SJSA1 (cell line): ENCODE measurements around the gene FEV. TPM values are rescaled to one million over a fixed set of nuclear protein-coding genes. Genes with fewer than 3 reads are reported as not detected.

Experiments used
- DNase-seq, 2 experiments: peaks; one replicate each; pipeline ENCODE4 v3.0.0-alpha.2; 2015 to 2020; ENCODE audit warnings: low spot score in 2 of 2, low read depth in 1 of 2
- H3K27ac ChIP-seq: fragments of 250-450 bp; sonication (Bioruptor Pico); 2 replicates; pipeline ENCODE4 v1.5.1; 2020; ENCODE audit warnings: mild to moderate bottlenecking, moderate library complexity
- H3K27me3 ChIP-seq: fragments of 250-450 bp; sonication (Bioruptor Pico); replicated peaks from 2 replicates; pipeline ENCODE4 v1.5.1; 2020; ENCODE audit warnings: mild to moderate bottlenecking, moderate library complexity
- H3K36me3 ChIP-seq: fragments of 250-450 bp; sonication (Bioruptor Pico); 2 replicates; pipeline ENCODE4 v1.5.1; 2020; ENCODE audit warnings: mild to moderate bottlenecking
- H3K4me1 ChIP-seq: fragments of 250-450 bp; sonication (Bioruptor Pico); replicated peaks from 2 replicates; pipeline ENCODE4 v1.6.1; 2021; ENCODE audit warnings: mild to moderate bottlenecking
- H3K4me3 ChIP-seq: fragments of 250-450 bp; sonication (Bioruptor Pico); 2 replicates; pipeline ENCODE4 v1.5.1; 2020; ENCODE audit warnings: mild to moderate bottlenecking
- H3K9me3 ChIP-seq: fragments of 250-450 bp; sonication (Bioruptor Pico); replicated peaks from 2 replicates; pipeline ENCODE4 v1.5.1; 2020; ENCODE audit warnings: mild to moderate bottlenecking
- total RNA-seq: library from RNA; depleted of rRNA; stranded (reverse); fragments of >200 nt; shearing (Covaris generic); gene quantifications from 2 replicates; pipeline ENCODE4 v1.2.3, GENCODE V29; 2014

FEV gene
- total RNA-seq, 1 experiment from 2014 or later = not detected

DNA sequence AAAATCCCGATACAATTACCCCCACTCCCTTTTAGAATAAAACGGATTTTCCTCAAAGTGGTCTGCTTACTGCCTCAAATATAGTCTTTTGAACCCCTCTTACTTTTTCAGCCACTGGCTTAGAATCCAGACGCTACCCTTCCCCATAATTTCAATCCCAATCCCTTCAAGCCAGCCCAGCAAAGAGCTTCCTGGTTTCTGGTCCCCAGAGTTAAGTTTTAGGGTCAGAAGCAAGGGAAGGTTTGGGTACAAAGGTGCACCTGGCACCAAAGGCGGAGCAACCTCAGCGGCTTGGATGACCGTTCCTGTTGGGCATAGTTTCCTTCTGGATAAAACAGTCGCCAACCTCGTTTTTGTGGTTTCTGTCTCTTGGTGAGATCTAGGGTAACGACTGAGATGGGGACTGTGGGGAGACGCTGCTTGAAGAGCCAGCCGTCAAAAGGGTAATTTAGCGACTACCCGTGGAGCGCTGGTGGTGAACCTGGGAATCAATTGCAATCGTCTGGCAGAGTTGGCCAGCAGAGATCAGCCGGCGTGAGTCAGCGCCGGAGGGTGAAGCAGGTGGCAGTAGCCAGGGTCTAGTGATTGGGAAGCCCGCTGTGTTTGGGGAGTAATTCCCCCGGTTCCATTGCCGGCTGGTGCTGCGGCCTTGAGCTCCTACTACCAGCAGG is 1.6 kb downstream of the FEV start:
- peaks cover 7% of the 10 kb centered on the region for H3K4me1 ChIP-seq
- DNase-seq = no peak
- H3K27ac ChIP-seq = no peak overlapping the region
- H3K36me3 ChIP-seq = no peaks in the 10 kb centered on the region
- H3K27me3 ChIP-seq = peaks cover 79% of the 10 kb centered on the region
- no peak overlapping the region for H3K4me3 ChIP-seq
- no peaks in the 10 kb centered on the region for H3K9me3 ChIP-seq

DNA sequence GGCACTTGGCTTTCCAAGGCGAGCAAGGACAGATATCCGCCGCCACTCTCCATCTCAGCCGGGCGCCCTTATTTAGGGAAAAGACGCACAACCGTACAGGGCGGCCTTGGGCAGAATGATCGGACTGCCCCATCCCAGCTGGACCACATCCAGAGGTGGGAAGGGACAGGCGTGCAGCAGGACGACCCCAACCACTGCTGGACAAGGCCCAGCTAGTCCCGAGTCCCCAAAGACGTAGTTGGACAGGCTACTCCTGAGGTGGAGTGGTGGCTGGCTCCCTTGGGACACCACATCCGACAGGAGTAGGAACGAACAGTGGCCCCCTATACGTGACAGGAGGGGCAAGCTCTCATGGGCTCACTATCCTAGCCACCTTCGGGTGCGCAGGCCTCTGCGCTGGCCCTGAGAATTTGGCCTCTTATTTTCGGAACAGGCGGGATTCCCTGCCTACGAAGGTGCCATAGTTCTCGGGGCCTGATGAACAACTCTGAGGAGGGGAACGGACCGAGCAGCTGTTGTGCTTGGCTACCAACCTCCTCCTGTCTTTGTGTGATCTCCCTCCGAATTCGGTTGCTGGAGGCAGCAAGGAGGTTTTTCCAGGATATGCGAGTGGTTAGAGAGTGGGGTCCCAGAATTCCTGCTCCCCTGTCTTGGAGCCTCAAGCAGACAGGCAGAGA is 2.3 kb downstream of the FEV start:
- DNase-seq = no peak
- Histone ChIP-seq H3K4me1 (peaks cover 7% of the 10 kb centered on the region), H3K9me3 (no peaks in the 10 kb centered on the region), H3K36me3 (no peaks in the 10 kb centered on the region), H3K27ac (no peak overlapping the region), H3K4me3 (no peak overlapping the region), H3K27me3 (peaks cover 72% of the 10 kb centered on the region)

DNA sequence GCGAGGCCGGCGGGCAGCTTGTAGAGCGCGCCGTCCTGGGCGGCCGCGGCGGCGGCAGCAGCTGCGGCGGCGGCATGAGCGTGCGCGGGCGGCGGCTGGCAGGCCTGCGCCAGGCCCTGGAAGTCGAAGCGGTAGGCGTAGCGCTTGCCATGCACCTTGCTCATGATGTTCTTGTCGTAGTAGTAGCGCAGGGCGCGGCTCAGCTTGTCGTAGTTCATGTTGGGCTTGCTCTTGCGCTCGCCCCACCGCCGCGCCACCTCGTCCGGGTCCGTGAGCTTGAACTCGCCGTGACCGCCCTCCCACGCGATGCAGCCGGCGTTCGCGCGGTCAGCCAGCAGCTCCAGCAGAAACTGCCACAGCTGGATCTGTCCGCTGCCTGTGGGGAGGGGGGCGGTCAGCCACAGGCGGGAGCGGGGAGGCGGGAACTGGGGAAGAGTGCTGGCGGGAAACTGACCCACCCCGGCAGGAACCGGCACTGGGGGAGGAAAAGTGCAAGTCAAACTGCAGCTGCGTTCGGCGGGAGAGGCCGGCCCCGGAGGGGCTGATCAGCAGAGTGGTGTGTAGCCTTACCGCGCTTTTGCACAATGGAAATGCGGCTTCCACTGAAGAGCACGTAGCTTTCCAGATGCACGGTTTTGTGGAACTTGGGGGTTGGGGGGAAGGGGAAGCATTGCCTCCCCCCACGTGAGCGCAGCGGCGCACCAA is 3.0 kb downstream of the FEV start:
- Histone ChIP-seq H3K27ac (no peak overlapping the region), H3K36me3 (no peaks in the 10 kb centered on the region), H3K27me3 (peaks cover 70% of the 10 kb centered on the region), H3K9me3 (no peaks in the 10 kb centered on the region), H3K4me3 (no peak overlapping the region), H3K4me1 (peaks cover 7% of the 10 kb centered on the region)
- DNase-seq = no peak

DNA sequence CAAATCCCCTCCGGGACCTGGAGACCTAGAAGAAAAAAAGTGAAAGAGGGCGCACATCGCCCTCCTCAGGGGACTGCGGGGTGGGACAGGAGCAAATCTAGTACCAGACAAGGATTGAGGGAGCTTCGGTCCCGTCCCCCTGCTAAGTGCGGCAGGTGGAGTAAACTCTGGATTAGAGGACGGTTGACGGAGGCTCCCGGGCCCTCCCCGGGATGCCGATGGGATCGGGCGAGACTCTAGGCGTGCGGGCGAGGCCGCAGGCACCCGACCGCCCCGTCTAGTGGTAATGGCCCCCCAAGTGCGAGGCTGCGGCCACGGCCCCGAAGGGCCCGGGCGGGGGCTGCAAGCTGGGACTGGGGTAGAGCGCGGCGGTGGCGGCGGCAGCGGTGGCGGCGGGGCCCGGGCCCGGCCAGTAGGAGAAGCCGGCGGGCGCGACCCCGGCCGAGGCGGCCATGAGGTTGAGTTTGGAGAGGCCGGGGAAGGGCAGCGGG is 3.5 kb downstream of the FEV start:
- H3K9me3 ChIP-seq = no peaks in the 10 kb centered on the region
- H3K27ac ChIP-seq = no peak overlapping the region
- peaks cover 65% of the 10 kb centered on the region for H3K27me3 ChIP-seq
- no peaks in the 10 kb centered on the region for H3K36me3 ChIP-seq
- peaks cover 7% of the 10 kb centered on the region for H3K4me1 ChIP-seq
- no peak for DNase-seq
- H3K4me3 ChIP-seq = no peak overlapping the region

DNA sequence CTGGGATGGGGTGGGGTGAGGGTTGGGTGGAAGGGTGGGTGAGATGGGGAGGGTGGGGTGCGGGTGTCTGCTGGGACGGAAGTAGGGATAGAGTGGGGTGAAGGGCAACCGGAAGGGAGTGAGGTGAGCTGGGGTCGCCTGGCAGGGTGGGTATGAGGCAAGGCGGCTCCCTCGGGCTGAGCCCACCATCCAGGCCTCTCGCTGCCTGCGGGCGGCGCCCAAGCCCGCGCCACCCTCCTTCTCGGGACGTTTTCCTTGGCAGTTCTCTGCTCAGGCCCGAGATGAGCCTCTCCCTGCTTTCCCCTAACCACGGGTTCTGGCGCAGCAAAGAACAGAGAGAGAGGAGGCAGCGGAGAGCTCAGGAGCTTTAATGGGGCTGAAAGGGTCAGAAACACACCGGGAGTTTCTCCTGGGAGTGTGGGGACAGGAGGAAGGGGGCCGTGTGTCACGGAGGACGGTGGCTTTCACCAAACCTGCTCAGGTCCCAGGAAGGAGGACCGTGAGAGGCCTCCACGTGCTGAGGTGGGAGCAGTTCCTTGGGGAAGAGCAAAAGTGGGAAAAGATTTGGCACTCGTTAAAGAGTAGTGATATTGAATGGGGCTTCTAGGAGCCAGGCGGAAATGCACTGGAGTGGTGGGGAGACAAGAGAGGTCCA is 4.1 kb downstream of the FEV start:
- DNase-seq = no peak
- Histone ChIP-seq H3K27me3 (peaks cover 59% of the 10 kb centered on the region), H3K9me3 (no peaks in the 10 kb centered on the region), H3K4me1 (peaks cover 7% of the 10 kb centered on the region), H3K4me3 (no peak overlapping the region), H3K27ac (no peak overlapping the region), H3K36me3 (no peaks in the 10 kb centered on the region)

DNA sequence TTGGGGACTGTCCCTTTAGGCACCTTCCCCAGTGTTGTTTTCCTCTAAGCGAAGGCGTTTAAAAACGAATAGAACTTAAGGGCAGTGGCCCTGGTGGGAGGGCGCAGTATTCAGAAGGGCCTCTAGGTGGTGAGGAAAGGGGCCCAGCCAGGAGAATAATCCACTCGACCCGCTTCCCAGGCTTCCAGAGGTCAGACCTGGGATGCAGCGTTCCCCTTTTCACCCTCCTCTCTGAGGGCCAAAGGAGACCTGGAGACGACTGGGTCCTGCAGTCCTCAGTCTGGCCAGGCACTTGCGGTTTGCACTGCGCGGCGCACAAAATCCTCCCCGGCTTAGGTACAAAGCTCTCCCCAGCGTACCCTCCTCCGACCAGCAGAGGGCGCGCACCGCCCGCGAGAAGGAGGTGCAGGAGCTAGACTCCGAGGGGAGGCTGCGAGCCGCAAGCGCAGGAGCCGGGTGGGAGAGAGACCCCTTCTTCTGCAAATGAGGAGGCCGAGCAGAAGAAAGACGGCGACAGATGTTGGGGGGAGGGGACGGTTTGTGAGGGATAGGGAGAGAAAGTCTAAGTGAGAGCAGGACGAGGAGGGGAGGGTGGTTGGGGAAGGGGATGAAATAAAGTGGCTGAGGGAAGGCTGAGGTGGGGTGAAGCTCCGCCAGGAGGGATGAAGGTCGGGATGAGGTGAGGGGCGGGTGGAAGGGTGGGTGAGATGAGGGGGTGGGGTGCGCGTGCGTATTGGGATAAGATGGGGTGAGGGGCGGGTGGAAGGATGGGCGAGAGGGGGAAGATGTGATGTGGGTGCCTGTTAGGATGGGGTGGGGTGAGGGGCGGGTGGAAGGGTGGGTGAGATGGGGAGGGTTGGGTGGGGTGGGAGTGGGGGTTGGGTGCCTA is 4.9 kb downstream of the FEV start:
- peaks cover 53% of the 10 kb centered on the region for H3K27me3 ChIP-seq
- H3K36me3 ChIP-seq = no peaks in the 10 kb centered on the region
- peaks cover 7% of the 10 kb centered on the region for H3K4me1 ChIP-seq
- peak; percentile 82 for DNase-seq
- no peak overlapping the region for H3K4me3 ChIP-seq
- H3K9me3 ChIP-seq = no peaks in the 10 kb centered on the region
- no peak overlapping the region for H3K27ac ChIP-seq

DNA sequence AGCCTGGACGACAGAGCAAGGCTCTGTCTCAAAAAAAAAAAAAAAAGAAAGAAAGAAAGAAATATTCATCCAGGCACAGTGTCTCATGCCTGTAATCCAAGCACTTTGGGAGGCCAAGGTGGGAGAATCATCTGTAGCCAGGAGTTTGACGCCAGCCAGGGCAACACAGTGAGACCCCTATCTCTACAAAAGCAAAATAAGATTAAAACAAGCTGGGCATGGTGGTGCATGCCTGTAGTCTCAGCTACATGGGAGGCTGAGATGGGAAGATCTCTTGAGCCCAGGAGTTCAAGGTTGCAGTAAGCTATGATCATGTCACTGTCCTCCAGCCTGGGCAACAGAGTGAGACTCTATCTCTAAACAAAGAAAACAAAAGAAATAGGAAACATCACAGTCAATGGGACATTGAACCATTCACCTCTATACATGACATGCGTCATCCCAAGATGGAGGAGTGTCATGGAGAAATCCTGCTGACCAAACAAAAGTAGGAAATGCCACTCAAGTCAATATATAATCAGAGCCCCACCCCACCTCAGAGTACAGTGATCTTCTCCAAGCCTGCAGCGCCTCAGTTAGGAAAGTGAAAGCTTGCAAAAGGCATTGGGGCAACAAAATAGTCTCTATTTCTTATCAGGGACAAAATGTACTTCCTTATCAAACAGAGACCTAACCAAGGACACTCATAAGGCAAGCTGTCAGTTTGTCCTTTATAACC is 9.8 kb downstream of the FEV start:
- Histone ChIP-seq H3K4me3 (no peak overlapping the region), H3K27me3 (peaks cover 20% of the 10 kb centered on the region), H3K36me3 (no peaks in the 10 kb centered on the region), H3K9me3 (no peaks in the 10 kb centered on the region), H3K4me1 (no peaks in the 10 kb centered on the region), H3K27ac (no peak overlapping the region)
- DNase-seq = no peak

DNA sequence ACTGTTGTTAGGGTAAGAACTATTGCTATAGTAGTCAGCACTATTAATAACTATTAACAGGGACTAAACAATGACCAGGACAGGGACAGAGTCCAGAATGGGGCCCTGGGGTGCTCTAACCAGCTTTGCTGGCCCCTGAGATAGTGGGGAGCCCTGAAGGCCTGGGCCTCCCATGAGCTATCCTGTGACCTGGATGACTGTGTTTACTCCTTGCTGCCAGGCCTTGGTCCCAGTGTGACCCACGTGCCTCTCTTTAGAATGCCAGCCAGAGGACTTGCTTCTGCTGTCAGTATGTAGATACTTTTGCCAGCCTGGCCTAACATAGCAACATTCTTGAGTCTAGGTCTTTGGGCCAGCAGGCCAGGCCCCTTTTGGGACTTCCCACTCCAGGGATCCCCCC is 14.1 kb downstream of the FEV start:
- H3K27me3 ChIP-seq = peaks cover 28% of the 10 kb centered on the region
- DNase-seq = no peak
- H3K4me3 ChIP-seq = no peak overlapping the region
- H3K36me3 ChIP-seq = no peaks in the 10 kb centered on the region
- H3K9me3 ChIP-seq = no peaks in the 10 kb centered on the region
- no peaks in the 10 kb centered on the region for H3K4me1 ChIP-seq
- no peak overlapping the region for H3K27ac ChIP-seq

DNA sequence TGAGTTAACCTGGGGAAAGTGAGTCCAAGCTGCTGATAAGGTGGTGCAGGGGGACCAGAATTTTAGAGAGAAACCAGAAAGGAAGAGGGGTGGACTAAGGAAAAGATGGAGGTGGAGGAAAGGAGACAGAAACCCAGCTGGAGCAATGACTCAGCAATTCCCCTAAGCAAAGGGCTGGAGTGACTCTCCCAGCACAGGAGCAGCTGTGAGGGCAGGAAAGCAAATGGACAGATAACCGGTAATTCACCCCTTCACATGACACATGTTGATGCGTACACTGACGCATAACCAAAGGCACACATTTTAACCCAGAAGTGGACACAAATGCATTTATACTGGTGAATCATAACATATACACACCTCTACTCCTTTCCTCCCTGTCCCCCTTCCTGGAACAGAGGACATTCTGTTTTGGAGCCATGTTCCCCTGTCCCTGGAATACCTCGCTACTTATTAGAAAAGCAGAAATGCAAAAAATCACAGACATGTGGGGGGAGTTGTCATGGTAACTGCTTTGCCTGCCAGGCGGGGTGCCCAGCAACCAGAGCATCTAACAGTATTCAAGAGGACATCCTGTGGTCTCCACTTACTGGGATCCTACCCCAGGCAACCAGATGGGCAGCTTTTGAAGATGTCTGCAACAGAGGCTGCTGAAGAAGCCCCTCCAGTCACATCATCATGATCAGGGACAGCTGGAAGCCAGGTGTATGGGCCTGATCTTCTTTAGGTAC is 20.8 kb downstream of the FEV start:
- no peaks in the 10 kb centered on the region for H3K9me3 ChIP-seq
- DNase-seq = no peak
- H3K27me3 ChIP-seq = peaks cover 67% of the 10 kb centered on the region
- H3K36me3 ChIP-seq = no peaks in the 10 kb centered on the region
- no peak overlapping the region for H3K4me3 ChIP-seq
- peaks cover 8% of the 10 kb centered on the region for H3K4me1 ChIP-seq
- no peak overlapping the region for H3K27ac ChIP-seq

DNA sequence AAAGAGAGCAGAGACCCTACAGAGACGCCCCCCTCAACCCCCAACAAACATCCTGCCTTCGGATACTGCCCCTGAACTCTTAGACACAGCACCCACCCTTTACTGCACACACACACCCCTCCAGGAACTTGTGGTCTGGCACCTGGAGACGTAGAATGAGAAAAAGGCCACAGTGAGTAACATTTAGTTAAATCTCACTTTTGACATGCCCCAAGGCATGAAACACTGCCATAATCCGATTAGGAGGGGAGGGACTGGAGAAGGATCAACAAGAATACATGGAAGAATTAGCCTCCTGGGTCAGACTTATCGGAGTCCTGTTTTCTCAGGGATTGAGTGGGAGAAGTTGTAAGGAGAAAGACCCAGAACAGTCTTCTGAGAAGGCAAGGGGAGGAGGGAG is 21.4 kb downstream of the FEV start:
- H3K27ac ChIP-seq = no peak overlapping the region
- no peaks in the 10 kb centered on the region for H3K36me3 ChIP-seq
- no peaks in the 10 kb centered on the region for H3K9me3 ChIP-seq
- no peak overlapping the region for H3K4me3 ChIP-seq
- no peak for DNase-seq
- peaks cover 10% of the 10 kb centered on the region for H3K4me1 ChIP-seq
- H3K27me3 ChIP-seq = peaks cover 70% of the 10 kb centered on the region

DNA sequence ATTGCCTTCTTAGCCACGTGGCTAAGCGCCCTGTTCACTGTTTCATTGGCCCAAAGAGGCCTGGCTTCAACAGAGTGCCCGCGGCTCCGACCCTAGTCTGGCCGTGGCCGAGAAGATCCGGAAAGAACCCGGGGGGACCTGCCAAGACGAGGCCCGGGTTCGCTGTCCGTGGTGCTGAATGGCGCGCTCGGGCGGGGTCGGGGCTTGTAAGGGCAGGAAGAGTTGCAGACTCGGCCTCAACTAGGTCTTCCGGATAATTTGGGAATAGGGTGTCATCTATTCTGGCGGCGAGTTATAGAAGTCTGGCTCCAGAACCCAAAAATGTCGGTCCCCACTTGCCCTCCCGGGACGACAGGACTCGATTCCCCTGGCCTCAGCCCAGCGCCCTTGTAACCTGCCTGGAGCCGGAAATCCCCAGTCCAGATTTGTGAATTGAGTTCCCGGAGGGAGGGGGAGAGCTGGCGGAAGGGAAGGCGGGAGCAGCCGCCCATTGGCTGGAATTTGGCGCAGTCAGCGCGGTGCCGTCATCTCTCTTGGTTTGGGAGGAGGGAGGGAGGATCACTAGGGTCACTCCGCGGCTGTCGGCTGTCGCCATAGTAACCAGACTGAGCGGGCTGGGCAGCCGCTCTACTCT is 22.0 kb downstream of the FEV start:
- H3K4me3 ChIP-seq = no peak overlapping the region
- DNase-seq = peak; percentile 24 to 59
- H3K27me3 ChIP-seq = peaks cover 70% of the 10 kb centered on the region
- no peaks in the 10 kb centered on the region for H3K9me3 ChIP-seq
- peaks cover 10% of the 10 kb centered on the region for H3K4me1 ChIP-seq
- no peaks in the 10 kb centered on the region for H3K36me3 ChIP-seq
- H3K27ac ChIP-seq = no peak overlapping the region
